Measurements from ENCODE around the gene VCP. TPM values are rescaled to one million over a fixed set of nuclear protein-coding genes. Genes with fewer than 3 reads are reported as not detected.

Gene VCP
- total RNA-seq, 4 donors from 2014 or later, result 160 to 254 (median 186) TPM

DNA sequence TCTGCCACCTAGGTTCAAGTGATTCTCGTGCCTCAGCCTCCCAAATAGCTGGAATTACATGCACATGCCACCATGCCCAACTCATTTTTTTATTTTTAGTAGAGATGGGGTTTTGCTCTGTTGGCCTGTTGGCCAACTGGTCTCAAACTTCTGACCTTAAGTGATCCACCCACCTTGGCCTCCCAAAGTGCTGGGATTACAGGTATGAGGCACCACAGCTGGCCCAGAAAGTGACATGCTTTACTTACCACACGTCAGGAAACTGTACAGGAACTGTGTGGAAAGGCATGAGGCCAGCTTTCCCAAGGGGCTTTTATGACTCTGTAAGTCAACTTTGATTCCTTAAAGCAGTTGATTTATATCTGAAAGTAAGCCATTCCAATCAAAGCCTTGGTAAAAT, 57.9 kb downstream of the VCP start:
- Histone ChIP-seq H3K4me1 (no peaks in the 10 kb centered on the region), H3K27me3 (no peaks in the 10 kb centered on the region), H3K27ac (no peak overlapping the region), H3K36me3 (peaks cover 0 to 39% (median 0%) of the 10 kb centered on the region in 3 donors), H3K9me3 (peaks cover 0 to 22% (median 13%) of the 10 kb centered on the region in 3 donors), H3K4me3 (no peak overlapping the region)
- TF ChIP-seq POLR2A (IDR thresholded peaks at IDR 0.05), result no peak
- TF ChIP-seq, protein P1, sequence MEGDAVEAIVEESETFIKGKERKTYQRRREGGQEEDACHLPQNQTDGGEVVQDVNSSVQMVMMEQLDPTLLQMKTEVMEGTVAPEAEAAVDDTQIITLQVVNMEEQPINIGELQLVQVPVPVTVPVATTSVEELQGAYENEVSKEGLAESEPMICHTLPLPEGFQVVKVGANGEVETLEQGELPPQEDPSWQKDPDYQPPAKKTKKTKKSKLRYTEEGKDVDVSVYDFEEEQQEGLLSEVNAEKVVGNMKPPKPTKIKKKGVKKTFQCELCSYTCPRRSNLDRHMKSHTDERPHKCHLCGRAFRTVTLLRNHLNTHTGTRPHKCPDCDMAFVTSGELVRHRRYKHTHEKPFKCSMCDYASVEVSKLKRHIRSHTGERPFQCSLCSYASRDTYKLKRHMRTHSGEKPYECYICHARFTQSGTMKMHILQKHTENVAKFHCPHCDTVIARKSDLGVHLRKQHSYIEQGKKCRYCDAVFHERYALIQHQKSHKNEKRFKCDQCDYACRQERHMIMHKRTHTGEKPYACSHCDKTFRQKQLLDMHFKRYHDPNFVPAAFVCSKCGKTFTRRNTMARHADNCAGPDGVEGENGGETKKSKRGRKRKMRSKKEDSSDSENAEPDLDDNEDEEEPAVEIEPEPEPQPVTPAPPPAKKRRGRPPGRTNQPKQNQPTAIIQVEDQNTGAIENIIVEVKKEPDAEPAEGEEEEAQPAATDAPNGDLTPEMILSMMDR (IDR thresholded peaks at IDR 0.05), result no peak
- intact Hi-C loops (cut with DNase I), result no loop called here
- WGBS, 2 donors, result 53 to 75% methylated on average over 2 of the region's 2 CpGs
- DNase-seq, result no peak

DNA sequence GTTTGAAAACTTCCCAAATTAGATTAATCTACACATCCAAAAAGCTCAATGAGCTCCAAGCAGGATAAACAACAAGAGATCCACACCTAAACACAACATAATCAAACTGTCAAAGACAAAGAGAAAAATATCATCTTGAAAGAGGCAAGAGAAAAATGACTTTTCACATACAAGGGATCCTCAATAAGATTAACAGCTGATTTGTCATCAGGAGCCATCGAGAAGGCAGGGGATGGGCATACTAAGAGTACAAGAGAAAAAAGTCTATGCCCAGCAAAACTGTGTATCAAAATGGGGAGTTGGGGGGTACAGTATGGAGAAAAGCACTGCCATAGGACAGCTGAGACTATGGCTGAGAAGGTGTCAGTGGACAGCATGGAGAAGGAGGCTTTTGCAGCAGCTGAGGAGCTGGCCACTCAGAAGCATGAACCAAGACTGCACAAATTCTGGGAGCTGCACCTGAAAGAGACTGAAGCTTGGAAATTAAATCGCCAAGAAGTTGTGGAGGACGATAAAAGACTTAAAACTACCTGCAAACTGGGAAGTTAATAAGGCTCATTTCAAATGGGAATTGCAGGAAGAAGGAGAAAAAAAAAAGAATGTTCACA, 62.0 kb downstream of the VCP start:
- H3K36me3 ChIP-seq, result peaks cover 0 to 45% (median 0%) of the 10 kb centered on the region in 3 donors
- DNase-seq, result no peak
- H3K9me3 ChIP-seq, result peaks cover 0 to 25% (median 13%) of the 10 kb centered on the region in 3 donors
- no peaks in the 10 kb centered on the region for H3K4me1 ChIP-seq
- no peak overlapping the region for H3K4me3 ChIP-seq
- no peaks in the 10 kb centered on the region for H3K27me3 ChIP-seq
- no peak for TF ChIP-seq POLR2A (IDR thresholded peaks at IDR 0.05)
- TF ChIP-seq, protein P1 (IDR thresholded peaks at IDR 0.05), result no peak
- 91 to 95% methylated on average over 3 of the region's 3 CpGs for WGBS, 2 donors
- no peak overlapping the region for H3K27ac ChIP-seq
- intact Hi-C loops (cut with DNase I), result no loop called here

Small RNAs within 50 kb of the gene (small RNA-seq; reads per million reads assigned to genes)
- gene RN7SL338P, result 0 reads per million in 4 donors

Other genes with a start within 250 kb of the VCP start
- gene PHF24, start 114.3 kb downstream of the VCP start, total RNA-seq, result under 1 TPM in 3 of 4 donors, not detected in 1; 0.09 to 0.57 (median 0.44) TPM
- 10 to 100 TPM in 1 of 4 donors, 1 to 10 TPM in 3; 3.5 to 16.6 (median 6.5) TPM for gene DNAJB5, start 82.9 kb downstream of the VCP start, total RNA-seq
- gene FANCG, start 7.3 kb upstream of the VCP start, total RNA-seq, result 10 to 100 TPM; 11.6 to 23.4 (median 18.8) TPM
- gene PIGO, start 24.0 kb upstream of the VCP start, total RNA-seq, result 10 to 100 TPM; 10.9 to 14.1 (median 12.4) TPM
- 100 to 1,000 TPM in 2 of 4 donors, 10 to 100 TPM in 2; 63.9 to 118 (median 106) TPM for gene STOML2, start 30.5 kb upstream of the VCP start, total RNA-seq
- 10 to 100 TPM; 24.4 to 57.8 (median 32.7) TPM for gene ATOSB, start 43.2 kb upstream of the VCP start, total RNA-seq
- gene UNC13B, start 89.4 kb upstream of the VCP start, total RNA-seq, result 10 to 100 TPM; 20.2 to 36.8 (median 29.0) TPM